HG02970 (cell line): ENCODE measurements around the gene PPP6R3.

ENCODE experiments used
- ATAC-seq: cut with Tn5 transposase; IDR thresholded peaks from one replicate; pipeline ENCODE4 v1.9.1; 2021; ENCODE audit warnings: mild to moderate bottlenecking, moderate library complexity, moderate number of reproducible peaks; ENCODE audit not compliant: unreplicated experiment, low FRiP score

Gene PPP6R3

GRCh38 chr11:68659158-68659921, 198.8 kb downstream of the PPP6R3 start:
- no peak for ATAC-seq

DNA sequence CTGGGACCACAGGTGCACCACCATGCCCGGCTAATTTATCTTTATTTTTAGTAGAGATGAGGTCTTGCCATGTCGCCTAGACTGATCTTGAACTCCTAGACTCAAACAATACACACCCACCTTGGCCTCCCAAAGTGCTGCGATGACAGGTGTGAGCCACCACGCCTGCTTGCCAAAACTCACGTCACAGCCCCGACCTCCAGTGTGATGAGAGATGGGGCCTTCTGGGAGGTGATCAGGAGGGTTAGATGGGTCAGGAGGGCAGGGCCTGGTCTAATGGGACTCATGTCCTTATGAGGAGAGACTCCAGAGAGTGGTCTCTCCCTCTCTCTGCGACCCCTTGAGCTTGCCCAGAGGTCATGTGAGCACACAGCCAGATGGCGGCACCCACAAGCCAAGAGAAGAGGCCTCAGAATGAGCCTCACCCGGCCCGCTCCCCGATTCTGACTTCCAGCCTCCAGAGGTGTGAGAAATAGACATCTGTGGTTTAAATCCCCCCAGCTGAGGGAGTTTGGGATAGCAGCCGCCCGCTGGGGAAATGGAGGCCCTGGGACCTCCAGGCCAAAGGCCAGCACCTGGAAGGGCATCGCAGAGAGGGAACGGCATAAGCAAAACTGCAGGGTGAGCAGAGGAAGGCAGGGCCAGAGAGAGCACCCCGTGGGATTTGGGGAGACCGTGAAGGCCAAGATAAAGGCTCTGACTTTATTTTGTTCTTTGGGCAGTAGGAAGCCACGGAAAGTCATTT, 199.7 kb downstream of the PPP6R3 start:
- ATAC-seq, result no peak

DNA sequence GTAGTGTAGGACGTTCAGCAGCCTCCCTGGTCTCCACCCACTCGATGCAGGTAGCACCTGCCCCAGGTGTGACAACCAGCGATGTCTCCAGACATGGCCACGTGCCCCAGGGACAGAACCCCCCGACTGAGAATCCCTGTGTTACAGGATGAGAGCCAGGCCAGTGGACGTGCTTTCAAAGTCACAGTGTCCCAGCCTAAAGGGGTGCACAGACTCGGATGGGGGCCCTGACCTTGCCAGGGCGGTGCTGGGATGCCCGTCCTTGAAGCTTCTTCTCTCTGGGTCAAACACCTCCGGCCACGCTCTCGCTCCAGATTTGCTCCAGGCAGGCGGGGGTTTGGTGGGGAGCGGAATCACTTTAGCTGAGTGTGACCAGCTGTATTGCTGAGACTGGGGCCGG, 200.5 kb downstream of the PPP6R3 start:
- no peak for ATAC-seq

GRCh38 chr11:68661697-68662603, 201.4 kb downstream of the PPP6R3 start:
- no peak for ATAC-seq

GRCh38 chr11:68663482-68664010, 203.0 kb downstream of the PPP6R3 start:
- ATAC-seq, result no peak

DNA sequence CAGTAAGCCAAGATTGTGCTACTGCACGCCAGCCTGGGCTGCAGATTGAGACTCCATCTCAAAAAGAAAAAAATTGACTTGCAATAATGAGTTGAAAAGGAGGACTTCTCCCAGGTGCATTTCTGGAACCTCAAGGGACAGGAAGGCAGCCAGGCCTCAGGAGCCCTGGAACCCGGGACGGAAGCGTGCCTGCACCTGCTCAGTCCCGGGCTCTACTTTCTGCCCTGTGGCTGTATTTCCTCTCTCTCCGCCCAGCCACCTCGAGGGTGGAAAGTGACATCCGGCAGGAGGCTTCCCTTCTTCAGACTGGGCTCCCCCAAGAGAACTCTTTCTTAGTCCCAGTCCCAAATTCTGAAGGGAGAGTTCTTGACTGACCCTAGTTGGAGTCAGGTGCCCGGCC, 203.6 kb downstream of the PPP6R3 start:
- no peak for ATAC-seq

DNA sequence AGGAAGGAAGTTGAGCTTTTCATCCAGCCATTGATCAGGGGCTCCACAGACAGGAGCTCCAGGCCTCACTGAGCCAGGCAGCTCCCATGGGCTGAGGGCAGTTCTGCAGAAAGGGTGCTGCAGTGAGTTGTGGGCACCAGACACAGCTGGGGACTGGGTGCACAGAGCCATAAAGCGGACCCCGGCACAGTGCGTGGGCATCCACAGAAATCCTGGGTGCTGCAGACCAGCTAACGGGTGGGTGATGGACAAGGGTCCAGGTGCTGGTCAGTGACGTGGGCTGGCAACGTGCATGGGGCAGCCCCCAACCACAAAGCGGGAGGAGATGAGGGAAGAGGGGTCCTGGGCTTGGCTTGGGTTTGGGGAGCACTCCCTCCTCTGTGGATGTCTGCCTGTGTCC, 204.4 kb downstream of the PPP6R3 start:
- ATAC-seq, result no peak
